ENCODE data around the gene RGL4.

Gene RGL4

DNA sequence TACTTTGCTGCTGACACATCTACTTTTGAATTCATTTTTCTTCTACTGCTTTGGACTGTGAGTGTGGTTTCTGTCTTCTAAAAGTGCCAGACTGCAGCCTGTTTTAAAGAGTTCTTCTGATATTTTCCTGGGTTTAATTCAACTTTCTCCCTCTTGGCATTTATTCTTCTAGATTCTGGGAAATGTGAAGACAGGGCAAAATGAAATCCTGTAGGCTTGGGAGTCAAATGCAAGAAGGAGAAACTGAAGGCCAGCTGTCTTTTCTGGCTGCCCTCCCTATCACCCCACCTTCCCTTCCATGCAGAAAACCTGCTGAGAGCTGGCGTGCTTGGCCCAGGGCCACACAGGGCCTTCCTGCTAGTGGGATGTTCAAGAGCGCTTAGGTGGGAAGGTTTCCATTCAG, 52.5 kb downstream of the RGL4 start:
- DNase-seq (ENCODE audit: low read depth in 2 of 2) = no peak

DNA sequence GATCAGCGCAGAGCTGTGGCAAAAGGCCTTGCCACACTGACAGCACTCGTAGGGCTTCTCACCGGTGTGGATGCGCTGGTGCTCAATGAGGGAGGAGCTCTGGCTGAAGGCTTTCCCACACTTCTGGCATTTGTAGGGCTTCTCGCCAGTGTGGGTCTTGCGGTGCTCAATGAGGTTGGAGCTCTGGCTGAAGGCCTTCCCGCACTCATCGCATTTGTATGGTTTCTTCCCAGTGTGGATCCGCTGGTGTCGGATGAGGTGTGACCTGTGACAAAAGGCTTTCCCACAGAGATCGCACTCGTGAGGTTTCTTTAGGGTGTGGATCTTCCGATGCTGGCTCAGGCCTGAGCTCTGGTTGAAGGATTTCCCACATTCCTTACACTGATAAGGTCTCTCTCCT, 53.2 kb downstream of the RGL4 start:
- no peak for DNase-seq (ENCODE audit: low read depth in 2 of 2)

DNA sequence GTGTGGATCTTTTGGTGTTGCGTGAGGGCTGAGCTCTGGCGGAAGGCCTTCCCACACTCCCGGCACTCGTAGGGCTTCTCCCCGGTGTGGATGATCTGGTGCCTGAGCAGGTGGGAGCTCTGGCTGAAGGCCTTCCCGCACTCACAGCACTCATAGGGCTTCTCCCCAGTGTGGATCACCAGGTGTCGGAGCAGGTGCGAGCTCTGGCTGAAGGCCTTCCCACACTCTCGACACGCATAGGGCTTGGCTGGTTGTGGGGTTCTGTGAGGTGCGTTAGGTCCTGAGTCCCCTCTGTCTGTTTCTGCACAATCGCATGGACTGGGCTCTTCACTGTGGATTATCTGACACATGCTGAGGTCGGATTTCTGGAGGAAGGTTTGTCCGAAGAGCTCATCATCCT, 53.7 kb downstream of the RGL4 start:
- DNase-seq (ENCODE audit: low read depth in 2 of 2) = no peak

DNA sequence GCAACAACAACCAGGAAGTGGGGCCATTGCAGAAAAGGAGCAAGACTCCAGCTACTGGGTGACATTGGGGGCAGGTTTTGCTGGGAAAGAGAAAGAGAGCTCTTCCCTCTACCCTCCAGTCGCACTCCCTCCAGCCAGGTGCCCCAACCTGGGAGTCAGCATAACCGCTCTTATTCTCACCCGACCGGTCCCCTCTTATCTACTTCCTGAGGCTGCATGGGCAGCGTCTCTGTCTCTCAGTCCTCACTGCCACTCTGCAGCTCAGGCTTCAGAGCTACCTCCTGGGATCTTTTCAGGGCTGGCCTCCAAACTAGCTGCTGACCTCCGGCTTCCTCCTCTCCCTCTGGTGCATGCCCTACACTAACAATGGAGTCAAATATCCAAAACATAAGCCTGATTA, 55.0 kb downstream of the RGL4 start:
- no peak for DNase-seq (ENCODE audit: low read depth in 2 of 2)

Data from stimulated activated CD4-positive, alpha-beta T cell treated with anti-CD3 and anti-CD28 coated beads, Interleukin-12 subunit alpha, Interleukin-12 subunit beta, amount 100 ng/mL, for 24 hours (primary cell).